Neural progenitor cell (in vitro differentiated cells): Measurements from ENCODE around the gene QKI.

ENCODE experiments used
- EZH2phosphoT487 ChIP-seq: fragments of 200-600 bp; sonication (generic); IDR thresholded peaks from 2 replicates; pipeline ENCODE4 v1.6.1; 2017; ENCODE audit warnings: antibody characterized with exemption
- TF ChIP-seq, protein P1 (sequence below): fragments of 200-600 bp; sonication (generic); IDR thresholded peaks from 2 replicates; pipeline ENCODE4 v1.5.1; 2017; ENCODE audit warnings: antibody characterized with exemption, mild to moderate bottlenecking

DNA sequence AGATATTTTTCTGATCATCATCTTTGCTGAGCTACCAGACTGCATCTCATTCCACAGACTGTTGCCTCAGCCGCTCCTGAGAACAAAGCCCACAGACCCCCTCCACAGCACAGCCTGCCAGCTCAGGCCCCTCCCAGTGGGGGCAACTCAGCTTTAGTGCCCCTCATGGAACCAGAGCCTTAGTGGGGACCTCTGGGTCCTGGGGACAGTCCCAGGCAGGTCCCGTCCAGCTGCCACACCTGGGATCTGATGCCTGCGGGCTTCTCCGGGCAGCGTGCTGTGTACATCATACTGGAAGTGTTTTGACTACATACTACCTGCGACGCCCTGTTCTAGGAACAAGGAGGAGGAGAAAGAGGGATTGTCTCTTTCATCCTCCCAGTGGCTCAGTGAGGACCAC, 38.3 kb upstream of the QKI start:
- TF ChIP-seq, protein P1, sequence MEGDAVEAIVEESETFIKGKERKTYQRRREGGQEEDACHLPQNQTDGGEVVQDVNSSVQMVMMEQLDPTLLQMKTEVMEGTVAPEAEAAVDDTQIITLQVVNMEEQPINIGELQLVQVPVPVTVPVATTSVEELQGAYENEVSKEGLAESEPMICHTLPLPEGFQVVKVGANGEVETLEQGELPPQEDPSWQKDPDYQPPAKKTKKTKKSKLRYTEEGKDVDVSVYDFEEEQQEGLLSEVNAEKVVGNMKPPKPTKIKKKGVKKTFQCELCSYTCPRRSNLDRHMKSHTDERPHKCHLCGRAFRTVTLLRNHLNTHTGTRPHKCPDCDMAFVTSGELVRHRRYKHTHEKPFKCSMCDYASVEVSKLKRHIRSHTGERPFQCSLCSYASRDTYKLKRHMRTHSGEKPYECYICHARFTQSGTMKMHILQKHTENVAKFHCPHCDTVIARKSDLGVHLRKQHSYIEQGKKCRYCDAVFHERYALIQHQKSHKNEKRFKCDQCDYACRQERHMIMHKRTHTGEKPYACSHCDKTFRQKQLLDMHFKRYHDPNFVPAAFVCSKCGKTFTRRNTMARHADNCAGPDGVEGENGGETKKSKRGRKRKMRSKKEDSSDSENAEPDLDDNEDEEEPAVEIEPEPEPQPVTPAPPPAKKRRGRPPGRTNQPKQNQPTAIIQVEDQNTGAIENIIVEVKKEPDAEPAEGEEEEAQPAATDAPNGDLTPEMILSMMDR = no peak
- TF ChIP-seq EZH2phosphoT487 = no peak
